NCI-H2171 treated with DMSO at 0.1 percent for 48 hours (cell line): ENCODE measurements around the gene SMIM45.
"Not testable (repeated sequence)": the region's sequence is repeated elsewhere in the genome, so short reads cannot be mapped to it uniquely, and the experiment has no call there.

Source experiments
- DNase-seq: peaks from one replicate; lab custom pipeline; 2025; lab: John Stamatoyannopoulos, UW

SMIM45 gene

DNA sequence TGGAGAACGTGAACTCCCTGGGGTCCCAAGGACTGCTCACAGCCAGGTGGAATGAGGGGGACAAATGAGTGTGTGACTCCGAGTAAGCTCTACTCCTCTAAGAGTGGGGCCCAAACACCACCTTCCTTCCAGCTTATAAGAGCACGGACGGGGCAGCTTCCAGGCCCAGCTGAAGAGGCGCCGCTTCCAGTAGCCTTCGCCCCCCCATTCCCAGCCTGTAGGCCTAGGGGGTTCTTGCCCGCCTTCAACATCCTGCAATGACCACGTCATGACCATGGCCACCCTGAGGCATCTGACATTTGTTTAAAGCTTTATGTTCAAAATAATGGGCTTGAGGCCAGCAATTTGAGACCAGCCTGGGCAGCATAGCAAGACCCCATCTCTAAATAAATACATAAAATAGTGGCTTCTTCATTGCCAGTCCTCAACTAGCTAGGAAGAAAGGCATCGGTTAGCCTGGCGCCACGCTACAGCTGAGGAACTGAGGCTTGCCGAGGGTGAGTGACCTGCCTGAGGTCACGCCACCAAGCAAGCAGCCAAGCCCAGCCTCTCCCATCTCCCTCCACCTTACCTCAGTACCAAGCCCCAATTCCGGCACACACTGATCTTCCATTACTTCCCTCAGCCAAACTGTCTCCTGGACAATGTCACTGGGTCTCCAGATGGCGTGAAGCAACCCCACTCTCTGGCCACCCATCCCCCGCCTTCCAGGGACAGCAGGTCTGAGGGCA, 17.5 kb upstream of the SMIM45 start:
- no peak for DNase-seq

DNA sequence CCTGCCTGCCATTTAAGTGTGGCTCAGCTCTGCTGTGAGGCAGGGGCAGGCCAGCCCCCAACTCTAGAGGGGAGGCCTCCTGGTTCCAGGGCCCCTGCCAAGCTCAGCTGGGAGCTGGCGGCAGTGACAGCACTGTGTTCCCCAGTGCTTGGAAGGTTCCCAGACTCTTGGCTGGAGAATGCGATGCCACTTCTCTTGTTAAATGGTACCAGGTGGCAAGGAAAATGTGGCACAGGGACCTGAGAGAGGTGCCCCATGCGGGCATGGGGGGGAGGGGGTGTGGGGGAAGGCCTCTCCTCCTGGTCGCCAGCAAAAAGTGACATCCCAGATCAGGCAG, 17.0 kb upstream of the SMIM45 start:
- DNase-seq: no peak

DNA sequence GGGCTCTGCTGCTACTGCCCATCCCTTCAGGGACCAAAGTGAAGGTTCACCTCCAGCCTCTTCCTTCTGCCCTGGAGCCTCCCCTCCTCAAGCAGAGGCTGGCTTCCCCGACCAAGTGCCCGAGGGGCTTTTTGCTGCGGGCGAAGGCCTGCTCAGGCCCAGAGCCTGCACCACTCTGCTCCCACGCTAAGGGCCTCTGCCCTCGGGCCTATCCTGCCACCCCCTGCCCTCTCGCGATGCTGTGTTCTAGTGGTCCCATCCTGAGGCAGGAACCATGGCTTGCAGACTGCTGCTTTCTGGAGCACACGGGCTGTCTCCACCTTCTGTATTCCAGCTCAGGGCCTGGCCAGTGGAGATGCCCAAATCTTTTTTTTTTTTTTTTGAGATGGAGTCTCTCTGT, 16.4 kb upstream of the SMIM45 start:
- DNase-seq: no peak

DNA sequence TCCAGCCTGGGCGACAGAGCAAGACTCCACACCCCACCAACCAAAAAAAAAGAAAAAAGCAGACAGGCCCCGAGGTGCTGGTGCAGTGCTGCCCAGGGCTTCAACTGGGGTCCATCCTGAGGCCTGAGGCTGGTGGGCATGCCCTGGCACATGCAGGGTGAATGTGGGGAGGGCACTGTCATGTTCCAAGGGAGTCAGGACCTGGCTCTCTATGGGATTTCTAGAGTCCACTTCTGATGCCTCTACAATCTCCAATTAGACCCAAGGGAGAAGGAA, 15.1 kb upstream of the SMIM45 start:
- no peak for DNase-seq

DNA sequence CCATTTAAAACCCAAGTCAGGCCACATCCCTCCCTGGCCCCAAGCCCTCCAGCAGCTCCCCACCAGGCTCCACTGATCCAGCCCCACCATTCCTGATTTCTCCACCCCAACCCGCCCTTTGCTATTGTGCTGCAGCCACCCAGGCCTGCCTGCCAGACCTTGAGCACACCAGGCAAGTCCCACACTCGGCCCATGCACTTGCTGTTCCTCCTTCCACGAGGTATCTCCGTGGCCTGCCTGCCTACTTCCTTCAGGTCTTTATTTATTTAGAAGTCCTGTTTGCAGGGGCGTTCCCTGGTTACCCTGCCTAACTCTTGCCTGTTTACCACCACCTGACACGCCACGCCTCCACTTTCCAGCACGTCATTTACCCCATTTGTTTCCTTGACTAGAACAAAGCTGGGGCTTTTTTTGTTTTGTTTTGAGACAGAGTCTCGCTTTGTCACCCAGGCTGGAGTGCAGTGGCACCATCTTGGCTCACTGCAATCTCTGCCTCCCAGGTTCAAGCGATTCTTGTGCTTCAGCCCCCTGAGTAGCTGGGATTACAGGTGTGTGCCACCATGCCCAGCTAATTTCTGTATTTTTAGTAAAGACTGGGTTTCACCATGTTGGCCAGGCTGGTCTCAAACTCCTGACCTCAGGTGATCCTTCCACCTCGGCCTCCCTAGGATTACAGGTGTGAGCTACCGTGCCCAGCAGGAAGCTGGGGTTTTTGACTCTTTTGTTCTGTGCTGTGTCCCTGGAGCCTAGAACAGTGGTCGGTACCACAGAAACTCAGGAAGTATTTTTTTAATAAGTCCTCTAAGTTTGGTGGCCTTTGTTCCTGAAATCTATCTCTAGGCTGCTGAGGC, 11.7 kb upstream of the SMIM45 start:
- DNase-seq: no peak

DNA sequence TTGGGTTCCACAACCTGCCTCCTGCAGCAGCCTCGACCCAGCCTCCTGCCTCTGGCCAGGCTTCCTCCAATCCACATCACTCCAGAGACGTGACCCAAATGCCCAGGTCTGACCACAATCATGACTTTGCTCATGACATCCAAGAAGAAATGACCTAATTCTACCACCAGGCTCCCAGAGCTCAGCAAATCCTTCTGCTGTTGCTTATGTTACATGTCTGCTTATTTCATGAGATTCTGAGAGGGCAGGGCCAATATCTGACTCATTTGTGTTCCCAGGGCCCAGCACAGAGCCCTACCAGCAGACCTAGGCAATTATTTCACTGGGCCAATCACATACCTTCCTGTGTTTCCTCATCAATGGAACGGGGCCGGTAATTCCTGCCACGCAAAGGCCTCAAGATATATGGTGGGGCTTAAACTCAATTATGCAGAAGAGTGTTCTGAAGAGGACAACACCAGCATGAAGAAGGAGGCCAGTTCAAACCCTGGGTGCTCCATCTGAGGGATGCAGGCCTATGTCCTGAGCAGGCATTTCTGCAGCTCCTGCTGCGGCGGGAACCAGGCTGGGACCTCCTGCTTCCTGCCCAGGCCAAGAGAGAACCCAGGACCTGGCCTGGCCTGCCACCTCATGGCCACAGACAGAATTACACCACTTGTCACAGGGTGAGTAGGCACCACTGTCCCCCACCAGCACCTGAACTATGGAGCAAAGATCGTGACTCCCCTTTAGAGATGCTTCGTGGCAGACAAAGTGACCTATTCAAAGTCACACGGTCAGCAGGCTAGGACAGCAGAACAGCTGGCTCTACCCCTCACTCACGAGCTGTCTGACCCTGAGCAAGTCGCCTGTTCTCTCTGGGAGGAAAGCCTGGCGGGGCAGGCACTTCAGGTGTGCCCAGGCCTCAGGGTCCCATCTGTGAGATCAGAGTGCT, 10.9 kb upstream of the SMIM45 start:
- DNase-seq: peak; percentile 59

DNA sequence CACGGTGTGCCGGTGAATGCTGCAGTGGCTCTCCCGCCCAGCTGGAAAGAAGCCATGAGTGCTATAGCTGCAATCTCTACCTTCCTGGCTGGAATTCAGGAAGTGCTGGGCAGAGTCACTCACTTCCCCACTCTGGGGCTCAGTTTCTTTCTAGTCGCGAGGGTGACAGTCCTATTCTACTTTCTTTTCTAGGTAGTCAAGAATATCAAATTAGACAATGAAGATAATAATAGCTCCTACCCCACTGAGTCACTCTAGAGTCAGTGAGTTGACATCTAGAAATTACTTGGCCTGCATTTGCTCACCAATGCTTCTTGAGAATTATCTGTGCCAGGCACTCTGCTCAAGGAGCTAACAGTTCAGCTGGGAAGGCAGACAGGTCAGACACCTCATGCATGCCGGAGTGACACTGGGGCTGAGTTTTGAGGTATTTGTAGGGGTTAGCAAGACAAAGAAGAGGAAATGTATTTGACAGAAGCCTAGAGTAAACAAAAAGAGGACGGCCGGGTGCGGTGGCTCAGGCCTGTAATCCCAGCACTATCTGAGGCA, 8.2 kb upstream of the SMIM45 start:
- DNase-seq: no peak

DNA sequence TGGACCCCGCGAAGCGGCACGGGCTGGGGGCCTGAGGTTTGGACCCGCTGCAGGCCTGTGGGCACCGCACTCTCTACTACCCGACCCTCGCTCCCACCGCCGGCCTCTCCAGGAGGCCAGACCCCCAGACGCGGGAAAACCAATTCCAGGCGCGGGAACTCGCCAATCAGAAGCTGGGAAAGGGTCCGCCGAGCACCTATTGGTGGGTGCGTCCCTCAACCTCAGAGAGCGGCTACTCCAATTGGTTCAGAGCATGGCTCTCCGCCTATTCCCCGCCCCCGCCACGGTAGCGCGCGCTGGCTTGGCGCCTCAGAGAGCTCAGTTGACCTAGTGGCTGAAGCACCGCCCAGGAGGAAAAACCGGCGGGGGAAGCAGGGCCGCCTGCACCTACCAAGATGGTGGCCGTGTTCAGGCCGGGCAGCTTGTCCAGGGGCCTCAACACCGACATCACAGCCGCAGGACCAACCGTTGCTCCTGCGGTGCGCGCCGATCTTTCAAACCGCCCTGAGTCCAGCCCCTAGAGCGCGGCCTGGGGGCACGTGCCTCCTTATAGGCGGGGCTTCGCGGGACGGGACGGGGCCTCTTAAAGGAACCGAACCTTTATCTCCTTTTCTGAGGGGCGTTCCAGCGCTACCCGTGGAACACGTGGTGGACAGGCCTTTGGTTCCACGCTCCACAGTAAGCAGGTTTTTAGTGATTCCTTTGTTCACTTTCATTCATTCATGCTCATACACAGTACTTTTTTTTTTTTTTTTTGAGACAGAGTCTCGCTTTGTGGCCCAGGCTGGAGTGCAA, 5.1 kb upstream of the SMIM45 start, which contains the start of gene CENPM:
TSS of gene CENPM (minus strand) at position 524 of the 795 bp plus-strand sequence. CDS start at position 448, 76 bp downstream.
- DNase-seq: peak; percentile 98

DNA sequence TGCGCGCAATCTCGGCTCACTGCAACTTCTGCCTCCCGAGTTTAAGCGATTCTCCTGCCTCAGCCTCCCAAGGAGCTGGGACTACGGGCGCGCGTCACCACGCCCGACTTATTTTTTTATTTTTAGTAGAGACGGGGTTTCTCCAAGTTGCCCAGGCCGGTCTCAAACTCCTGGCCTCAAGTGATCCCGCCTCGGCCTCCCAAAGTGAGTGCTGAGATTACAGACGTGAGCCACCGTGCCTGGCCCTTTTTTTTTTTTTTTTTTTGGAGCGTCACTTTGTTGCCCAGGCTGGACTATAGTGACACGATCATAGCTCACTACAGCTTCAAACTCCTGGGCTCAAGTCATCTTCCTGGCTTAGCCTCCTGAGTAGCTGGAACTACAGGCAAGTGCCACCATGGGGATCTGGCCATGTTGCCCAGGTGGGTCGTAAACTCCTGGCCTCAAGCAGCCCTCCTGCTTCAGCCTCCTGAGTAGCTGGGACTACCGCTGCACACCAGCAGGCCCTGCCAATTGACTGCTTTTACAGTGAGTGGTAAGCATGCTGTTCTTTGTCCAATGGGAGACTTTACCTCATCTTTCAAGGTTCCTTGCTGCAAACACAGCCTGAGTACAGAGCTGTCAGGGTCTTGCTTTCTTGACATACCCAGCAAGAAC, 4.4 kb upstream of the SMIM45 start:
- no peak for DNase-seq

DNA sequence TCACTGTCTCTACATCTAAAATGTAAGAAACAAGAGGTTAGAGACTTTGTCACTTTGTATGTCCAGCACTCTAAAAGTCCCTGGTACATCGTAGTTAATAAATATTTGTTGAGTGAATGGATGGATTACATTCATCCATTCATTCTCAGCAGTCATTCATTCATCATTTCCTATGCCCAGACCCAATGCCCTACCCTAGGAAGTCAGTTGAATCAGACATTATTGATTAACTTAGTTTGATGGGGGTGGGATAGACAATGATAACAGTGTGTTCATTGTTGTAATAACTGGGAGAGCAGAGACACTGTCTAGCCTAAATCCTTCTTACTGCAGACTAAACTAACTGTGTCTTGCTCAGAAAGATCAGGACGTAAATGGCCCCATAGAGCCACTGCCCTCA, 3.8 kb upstream of the SMIM45 start:
- no peak for DNase-seq

DNA sequence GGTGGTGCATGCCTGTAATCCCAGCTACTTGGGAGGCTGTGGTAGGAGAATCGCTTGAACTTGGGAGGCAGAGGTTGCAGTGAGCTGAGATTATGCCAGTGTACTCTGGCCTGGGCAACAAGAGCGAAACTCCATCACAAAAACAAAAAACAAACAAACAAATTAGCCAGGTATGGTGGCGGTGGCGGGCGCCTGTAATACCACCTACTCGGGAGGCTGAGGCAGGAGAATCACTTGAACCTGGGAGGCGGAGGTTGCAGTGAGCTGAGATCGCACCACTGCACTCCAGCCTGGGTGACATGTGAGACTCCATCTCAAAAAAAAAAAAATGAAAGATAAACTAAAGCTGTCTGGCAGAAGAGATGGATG, 3.0 kb upstream of the SMIM45 start:
- DNase-seq: not testable (repeated sequence)

DNA sequence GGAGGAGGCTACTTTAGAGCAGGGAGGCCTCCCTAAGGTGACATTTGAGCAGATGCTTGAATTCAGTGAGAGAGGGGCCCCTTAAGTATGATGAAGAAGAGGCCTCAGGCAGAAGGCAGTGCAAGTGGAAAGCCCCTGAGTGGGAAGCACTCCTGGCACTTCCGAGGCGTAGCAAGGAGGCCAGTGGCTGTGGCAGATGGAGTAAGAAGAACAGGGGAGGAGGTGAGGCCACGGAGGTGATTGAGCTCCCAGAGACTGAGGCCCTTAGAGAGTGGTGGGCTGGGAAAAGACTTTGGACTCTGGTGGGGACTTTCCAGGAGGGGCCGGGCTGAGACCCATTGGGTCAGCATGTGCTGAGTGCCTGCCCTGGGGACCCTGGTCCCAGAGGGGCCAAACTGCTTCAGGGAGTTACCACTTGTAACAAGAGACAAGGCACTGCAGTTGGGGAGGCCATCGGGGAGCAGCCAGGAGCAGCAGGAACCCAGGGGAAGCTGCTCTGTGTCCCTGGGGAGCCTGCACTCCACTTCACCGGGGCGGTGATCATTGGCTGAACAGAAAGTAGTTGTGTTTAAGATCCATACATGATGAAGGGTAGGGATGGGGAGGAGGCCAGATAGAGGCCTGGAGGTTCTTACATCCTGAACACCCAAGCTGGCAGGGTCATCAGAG, 2.5 kb upstream of the SMIM45 start:
- DNase-seq: peak; percentile 89

DNA sequence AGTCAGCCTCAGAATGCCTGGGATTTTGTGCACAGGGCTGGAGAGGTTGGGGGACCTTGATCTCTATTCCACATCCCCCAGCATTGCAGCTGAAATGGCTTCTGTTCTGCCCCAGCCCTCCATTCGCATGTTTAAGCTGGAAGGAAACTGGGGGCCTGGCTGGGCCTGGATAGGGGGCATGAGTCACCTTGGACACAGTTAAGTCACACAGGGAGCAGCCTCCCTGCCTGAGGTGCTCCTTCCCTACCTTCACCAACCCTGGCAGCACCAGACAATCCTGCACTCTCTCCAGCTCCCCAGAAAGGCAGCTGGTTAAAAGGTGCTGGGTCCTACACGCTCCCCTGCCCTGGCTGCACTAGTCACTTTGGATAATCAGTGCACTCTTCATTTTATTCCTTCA, 763 bp downstream of the SMIM45 start:
- no peak for DNase-seq

DNA sequence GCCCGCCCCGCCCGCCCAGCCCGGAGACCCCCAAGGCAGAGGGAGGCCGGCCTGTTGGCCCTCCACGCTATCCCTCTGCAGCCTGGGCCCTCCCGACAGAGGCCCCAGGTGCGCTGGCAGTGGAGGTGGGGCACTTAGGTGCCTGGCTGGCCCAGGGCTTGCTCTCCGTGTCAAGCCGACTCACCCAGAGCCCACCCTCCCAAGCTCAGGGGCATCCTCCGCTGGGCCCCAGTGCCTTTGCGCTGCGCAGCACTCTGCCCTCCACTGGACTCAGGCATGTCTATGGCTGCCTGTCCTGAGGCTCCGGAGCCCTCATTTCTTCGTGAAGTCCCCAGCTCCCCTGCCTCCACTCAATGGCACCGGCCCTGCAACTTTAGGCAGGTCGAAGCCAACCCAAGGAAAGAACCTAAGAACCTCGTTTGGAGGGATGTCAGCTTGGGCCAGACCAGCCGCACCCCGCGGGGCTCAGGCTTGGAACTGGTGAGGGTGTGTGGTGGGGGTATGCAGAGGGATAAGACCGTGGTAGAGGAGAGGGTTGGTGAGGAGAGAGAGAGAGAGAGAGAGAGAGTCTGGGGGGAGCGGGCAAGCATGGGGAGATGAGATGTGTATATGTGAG, 6.1 kb downstream of the SMIM45 start:
- DNase-seq: no peak

DNA sequence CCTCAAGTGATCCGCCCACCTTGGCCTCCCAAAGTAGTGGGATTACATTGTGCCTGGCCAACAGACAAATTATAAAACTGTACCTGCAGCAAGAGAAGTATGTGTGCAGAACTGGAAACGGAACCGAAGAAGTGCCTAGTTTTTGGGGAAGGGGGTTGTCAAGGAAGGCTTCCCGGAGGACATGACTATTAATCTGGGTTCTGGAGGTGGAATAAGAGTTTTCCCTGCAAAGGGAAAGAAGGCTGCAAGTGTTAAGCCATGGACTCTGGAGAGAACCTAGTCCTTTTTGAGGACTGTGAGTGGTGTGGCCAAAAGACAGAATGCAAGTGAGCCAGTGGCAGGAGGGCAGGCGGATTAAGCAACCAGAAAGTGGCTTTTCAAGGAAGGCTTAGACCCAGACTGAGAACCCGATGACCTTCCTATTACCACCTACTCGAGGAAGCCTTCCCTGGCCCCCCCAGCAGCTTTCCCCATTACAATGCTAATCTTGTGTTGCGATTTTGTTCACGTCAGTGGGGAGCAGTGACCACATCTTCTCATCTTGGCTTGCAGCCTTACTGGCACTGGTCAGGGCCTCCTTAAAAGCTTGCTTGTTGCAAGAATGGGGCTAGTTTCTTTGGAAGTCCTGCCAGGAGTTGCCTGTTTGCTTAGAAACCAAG, 11.6 kb downstream of the SMIM45 start:
- no peak for DNase-seq

DNA sequence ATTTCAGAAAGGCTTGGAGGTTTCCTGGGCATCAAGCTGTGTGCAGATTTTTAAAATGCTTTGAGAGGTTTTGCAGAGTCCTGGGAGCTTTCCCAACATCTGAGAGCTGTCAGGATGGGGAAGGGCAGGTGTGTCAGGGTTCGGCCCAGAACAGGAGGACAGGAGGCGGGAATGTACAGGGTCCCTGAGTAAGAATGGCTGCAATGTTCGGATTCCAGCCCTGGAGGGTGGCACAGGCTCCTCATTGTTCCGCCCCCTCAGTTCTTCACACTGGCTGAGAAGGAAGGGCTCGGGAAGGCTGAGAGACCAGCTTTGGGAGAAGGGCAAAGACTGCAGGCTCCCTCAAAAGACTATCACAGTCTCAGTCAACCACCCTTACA, 12.2 kb downstream of the SMIM45 start:
- DNase-seq: no peak

DNA sequence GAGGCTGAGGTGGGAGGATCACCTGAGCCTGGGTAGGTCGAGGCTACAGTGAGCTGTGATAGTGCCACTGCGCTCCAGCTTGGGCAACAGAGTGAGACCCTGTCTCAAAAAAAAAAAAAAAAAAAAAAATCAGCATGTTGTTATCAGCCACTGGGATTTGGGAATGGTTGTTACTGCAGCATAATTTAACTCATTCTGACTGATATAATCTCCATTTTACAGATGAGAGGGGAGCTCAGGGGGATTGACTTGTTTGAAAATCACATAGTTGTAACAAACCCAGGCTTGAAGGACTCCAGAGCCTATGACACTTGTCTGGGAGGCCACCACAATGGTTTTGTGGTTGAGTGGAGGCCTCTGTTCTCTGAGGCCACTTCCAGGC, 14.3 kb downstream of the SMIM45 start:
- no peak for DNase-seq

DNA sequence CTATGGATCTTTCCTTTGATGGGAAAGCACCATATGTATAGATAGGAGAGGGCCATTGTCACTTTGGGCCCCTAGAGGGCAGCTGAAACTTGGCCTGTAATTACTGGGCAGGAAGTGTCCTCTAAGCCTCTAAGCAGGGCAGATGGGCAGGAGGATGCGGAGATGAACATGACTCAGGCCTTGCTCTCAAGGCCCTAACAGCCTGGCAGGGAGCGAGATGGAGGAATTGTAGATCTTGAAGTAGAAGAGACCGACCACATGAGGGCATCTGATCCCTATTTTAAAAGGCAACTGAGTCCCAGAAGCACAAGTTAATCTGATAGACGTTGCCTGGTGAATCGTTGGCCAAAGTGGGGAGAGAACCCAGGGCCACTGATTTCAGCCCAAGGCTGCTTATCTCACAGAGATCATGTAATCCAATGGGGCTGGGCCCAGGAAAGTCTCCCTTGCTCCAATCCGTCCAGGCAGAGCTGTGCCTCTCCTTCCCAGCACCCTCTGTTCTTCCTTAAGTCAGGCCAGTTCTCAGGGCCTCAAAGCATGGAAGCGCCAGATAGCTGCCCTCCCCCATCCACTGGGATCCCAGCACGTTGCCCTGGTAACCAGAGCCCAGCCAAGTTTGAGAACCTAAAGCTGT, 14.8 kb downstream of the SMIM45 start:
- peak; percentile 57 for DNase-seq

DNA sequence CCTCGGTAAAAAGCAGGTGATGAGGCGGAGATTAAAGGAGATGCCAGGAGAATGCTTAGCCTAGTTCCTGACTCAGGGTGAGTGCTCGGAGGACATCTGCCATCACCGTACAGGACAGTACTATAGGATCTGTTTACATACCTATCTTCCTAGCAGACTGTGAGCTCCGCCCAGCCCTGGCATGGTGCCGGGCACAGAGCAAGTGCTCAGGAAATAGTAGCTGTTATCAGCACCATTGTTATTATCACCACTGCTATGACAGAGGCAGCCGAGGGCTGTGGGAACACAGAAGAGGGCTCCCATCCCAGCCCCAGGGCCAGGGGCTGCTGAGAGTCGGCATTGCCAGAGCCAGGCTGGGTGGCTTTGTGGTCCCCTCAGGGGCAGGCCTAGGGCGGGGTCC, 16.7 kb downstream of the SMIM45 start:
- DNase-seq: peak; percentile 84
